Uterine smooth muscle cell (primary cell): ENCODE data around the gene ZNF19. TPM values are rescaled to one million over a fixed set of nuclear protein-coding genes. Genes with fewer than 3 reads are reported as not detected.

ENCODE experiments used
- total RNA-seq: library from RNA; depleted of rRNA; stranded (reverse); fragments of >200 nt; gene quantifications from 2 replicates; pipeline ENCODE4 v1.2.3, GENCODE V29; 2014

ZNF19 gene
- total RNA-seq = 2.9 and 4.0 TPM in 2 replicates

DNA sequence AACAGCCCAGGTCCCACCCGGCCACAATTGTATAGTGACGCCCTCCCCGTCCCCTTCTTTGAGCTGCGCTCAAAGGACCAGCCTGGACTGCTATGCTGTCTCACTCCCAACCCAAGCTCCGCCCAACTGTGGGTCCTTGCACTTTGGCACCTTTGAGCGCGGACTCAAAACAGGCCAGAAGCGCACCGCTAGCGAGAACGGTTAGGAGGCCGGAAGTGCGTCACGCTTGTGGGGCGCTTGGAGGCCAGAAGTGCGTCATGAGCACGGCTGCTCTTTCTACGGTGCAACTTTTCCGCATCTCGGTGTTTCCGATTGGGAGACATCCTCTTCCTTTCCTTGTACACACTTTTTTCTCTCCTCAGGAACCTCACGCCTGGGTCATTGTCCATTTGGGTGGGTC lies at the start of gene ZNF19:
TSS of gene ZNF19 (minus strand) at position 203 of the 400 bp plus-strand sequence. CDS start 7,210 bp downstream, outside the sequence.

DNA sequence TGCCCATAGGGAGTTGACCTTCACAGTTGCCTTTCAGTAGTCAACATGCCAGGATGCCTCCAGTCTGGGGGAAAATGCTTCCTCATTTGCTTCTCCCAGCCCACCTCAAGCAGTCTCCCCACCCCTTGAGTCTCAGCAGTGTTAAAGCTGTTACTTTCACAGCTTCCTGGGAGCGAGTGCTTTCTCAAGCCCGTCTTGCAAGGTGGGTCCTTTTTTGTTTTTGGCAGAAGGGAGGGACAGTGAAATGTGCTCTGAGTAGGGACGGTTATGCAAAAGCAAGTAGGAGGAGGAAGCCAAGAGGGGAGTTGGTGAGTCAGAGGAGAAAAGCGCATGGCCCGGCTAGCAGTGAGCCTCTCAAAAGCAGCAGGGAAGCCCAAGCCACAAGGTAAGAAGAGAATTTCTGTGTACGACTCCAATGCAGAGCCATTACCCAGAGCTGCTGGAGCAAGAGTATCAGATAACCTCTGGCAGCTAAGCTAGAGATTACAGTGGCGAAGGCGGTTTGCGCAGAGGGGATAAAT lies 37.0 kb upstream of the ZNF19 start, which contains the start of gene CHST4:
TSS of gene CHST4 (plus strand) at position 316 of the 521 bp plus-strand sequence. CDS start 10,252 bp downstream, outside the sequence.

DNA sequence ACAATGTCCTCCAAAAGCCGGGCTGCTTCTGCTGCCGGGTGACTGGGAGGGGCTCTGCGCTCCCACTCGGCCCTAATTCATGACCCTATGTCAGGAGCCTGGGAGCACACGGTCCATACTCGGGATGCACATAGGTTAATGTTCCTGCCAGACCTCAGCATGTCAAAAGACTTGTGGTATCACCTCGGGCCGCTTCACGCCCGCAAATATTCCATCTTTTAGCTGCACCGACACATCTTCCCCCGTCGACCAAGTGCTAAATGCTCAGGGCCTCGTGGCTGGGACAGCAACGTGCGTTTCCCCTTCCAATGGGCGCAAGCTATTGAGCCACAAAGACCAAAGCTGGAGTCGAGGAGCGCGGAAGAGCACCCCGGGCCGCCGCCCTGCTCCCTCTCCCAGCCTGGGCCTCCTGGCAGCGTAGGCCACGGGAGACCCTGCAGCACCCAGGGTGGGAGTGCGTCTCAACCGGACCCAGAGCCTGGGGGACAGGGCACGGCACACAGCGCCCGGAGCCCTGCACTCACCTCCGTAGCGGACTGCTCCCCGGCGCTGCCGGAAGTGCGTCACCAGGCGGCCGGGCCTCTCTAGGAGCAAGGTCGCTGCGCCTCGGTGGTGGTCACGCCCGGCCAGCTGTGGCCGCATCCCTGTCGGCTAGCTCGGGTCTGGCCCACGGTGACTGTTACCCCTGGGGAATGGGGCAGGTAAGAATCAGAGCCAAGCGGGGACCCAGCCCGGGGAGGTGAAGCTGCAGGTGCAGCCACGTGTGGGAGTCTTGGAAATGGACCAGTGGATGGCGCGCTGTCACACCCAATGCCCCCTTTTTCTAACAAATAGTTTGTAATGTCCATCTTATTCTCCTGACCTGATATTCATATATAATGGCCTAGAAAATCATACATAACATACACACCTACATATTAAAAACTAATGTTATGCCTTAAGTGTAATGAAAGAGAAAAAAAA lies 27.2 kb downstream of the ZNF19 start, which contains the start of gene ZNF23:
TSS of gene ZNF23 (minus strand) at position 562 of the 963 bp plus-strand sequence. CDS start 5,451 bp downstream, outside the sequence.

DNA sequence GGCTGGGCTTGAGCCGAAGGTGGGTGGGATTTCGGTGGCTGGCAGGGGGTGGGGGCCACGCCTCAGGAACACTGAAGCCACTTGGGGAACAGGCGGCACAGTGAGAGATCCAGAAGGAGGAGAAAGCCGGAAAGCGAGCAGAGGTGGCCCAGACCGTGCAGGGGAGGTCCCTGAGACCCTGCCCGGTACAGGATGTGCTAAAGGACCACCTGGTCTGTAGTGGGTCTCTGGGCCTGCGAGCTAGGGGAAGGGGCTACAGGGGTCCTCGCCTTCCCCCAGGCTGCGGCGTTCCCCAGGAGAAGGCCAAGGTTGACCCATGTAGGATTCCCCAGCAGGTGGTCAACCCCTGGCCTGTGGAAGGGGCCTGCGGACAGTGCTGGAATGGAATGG lies 47.1 kb downstream of the ZNF19 start, which contains the start of gene TLE7:
TSS of gene TLE7 (minus strand) at position 4 of the 390 bp plus-strand sequence. CDS start 8,730 bp downstream, outside the sequence.

Other genes with a start within 250 kb of the ZNF19 start
- 32.6 and 37.3 TPM in 2 replicates for gene CMTR2, start 199.9 kb downstream of the ZNF19 start, total RNA-seq
- 0.22 and 0.50 TPM in 2 replicates for gene CALB2, start 130.6 kb downstream of the ZNF19 start, total RNA-seq
- not detected in 2 replicates for gene TLE7, start 47.3 kb downstream of the ZNF19 start, total RNA-seq
- 14.2 and 17.2 TPM in 2 replicates for gene ZNF23, start 27.1 kb downstream of the ZNF19 start, total RNA-seq
- gene CHST4, start 37.1 kb upstream of the ZNF19 start, total RNA-seq = not detected in 2 replicates
- gene TAT, start 87.8 kb upstream of the ZNF19 start, total RNA-seq = not detected in 2 replicates
- not detected in 2 replicates for gene MARVELD3, start 136.9 kb upstream of the ZNF19 start, total RNA-seq
- gene PHLPP2, start 235.4 kb upstream of the ZNF19 start, total RNA-seq = 11.4 and 13.2 TPM in 2 replicates